ENCODE results near the gene SLC1A7.

Gene SLC1A7

GRCh38 chr1:53160924-53161378, 18.5 kb upstream of the SLC1A7 start:
- no peak for DNase-seq (ENCODE audit: low spot score)

- DNase-seq (ENCODE audit: low spot score) = no peak
Observed at GRCh38 chr1:53158900-53159299, 16.5 kb upstream of the SLC1A7 start.

GRCh38 chr1:53156783-53157182, 14.3 kb upstream of the SLC1A7 start:
- DNase-seq (ENCODE audit: low spot score) = no peak

- DNase-seq (ENCODE audit: low spot score) = no peak
Observed at GRCh38 chr1:53155945-53156344, 13.5 kb upstream of the SLC1A7 start.

- no peak for DNase-seq (ENCODE audit: low spot score)
Observed at GRCh38 chr1:53155534-53155933, 13.1 kb upstream of the SLC1A7 start.

GRCh38 chr1:53154859-53155438, 12.5 kb upstream of the SLC1A7 start:
- DNase-seq (ENCODE audit: low spot score) = no peak

- no peak for DNase-seq (ENCODE audit: low spot score)
Observed at GRCh38 chr1:53153752-53154151, 11.3 kb upstream of the SLC1A7 start.

GRCh38 chr1:53148123-53148522, 5.7 kb upstream of the SLC1A7 start:
- DNase-seq (ENCODE audit: low spot score) = no peak

GRCh38 chr1:53147174-53147573, 4.7 kb upstream of the SLC1A7 start:
- DNase-seq (ENCODE audit: low spot score) = peak; percentile 29

GRCh38 chr1:53145942-53146708, 3.7 kb upstream of the SLC1A7 start:
- DNase-seq (ENCODE audit: low spot score) = no peak

- DNase-seq (ENCODE audit: low spot score) = no peak
Observed at GRCh38 chr1:53145619-53145941, 3.1 kb upstream of the SLC1A7 start.

- no peak for DNase-seq (ENCODE audit: low spot score)
Observed at GRCh38 chr1:53145051-53145600, 2.7 kb upstream of the SLC1A7 start.

GRCh38 chr1:53144201-53144600, 1.8 kb upstream of the SLC1A7 start:
- DNase-seq (ENCODE audit: low spot score) = no peak

- no peak for DNase-seq (ENCODE audit: low spot score)
Observed at GRCh38 chr1:53143527-53143926, 1.1 kb upstream of the SLC1A7 start.

GRCh38 chr1:53141487-53142055, 867 bp downstream of the SLC1A7 start:
- DNase-seq (ENCODE audit: low spot score) = no peak

- no peak for DNase-seq (ENCODE audit: low spot score)
Observed at GRCh38 chr1:53140451-53140850, 2.0 kb downstream of the SLC1A7 start.

- no peak for DNase-seq (ENCODE audit: low spot score)
Observed at GRCh38 chr1:53139951-53140361, 2.5 kb downstream of the SLC1A7 start.

- DNase-seq (ENCODE audit: low spot score) = no peak
Observed at GRCh38 chr1:53138991-53139884, 3.2 kb downstream of the SLC1A7 start.

GRCh38 chr1:53137729-53138128, 4.7 kb downstream of the SLC1A7 start:
- peak; percentile 69 for DNase-seq (ENCODE audit: low spot score)

- no peak for DNase-seq (ENCODE audit: low spot score)
Observed at GRCh38 chr1:53135735-53136114, 6.7 kb downstream of the SLC1A7 start.

- no peak for DNase-seq (ENCODE audit: low spot score)
Observed at GRCh38 chr1:53134961-53135734, 7.3 kb downstream of the SLC1A7 start.
